ENCODE results near the gene JAKMIP3.

JAKMIP3 gene

DNA sequence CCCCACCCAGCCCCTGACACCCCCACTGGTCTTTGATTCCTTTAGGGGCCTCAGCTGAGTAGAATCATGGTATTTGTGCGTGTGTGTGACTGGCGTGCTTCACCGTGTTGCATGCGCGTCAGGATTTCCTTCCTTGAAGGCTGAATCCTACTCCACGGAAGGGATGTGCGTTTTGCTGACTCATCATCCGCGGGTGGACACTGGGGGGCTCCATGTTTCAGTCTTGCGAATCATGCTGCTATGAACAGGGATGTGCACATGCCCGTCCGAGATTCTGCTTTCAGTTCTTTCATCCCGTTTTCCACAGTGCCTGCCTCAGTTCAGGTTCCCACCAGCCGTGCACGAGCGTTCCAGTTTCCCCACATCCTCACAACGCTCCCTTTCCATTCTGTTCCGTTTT is 20.9 kb upstream of the JAKMIP3 start:
- DNase-seq, result no peak

DNA sequence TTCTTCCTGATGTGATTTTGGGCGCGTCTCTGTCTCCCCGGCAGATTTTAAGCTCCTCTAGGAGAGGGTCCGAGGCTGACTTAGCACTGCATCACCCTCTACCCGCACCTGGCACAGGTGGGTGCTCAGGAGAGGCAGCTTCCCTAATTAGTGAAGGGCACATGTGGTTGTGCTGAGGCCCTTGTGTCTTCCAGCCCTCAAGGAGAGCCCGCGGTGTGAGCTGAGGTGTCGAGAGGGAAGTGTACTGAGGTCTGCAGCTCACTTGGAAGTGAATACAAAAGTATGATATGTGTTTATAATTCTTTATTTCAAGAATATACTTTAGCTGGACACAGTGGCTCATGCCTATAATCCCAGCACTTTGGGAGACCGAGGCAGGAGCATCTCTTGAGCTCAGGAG is 20.4 kb upstream of the JAKMIP3 start:
- DNase-seq, result no peak

DNA sequence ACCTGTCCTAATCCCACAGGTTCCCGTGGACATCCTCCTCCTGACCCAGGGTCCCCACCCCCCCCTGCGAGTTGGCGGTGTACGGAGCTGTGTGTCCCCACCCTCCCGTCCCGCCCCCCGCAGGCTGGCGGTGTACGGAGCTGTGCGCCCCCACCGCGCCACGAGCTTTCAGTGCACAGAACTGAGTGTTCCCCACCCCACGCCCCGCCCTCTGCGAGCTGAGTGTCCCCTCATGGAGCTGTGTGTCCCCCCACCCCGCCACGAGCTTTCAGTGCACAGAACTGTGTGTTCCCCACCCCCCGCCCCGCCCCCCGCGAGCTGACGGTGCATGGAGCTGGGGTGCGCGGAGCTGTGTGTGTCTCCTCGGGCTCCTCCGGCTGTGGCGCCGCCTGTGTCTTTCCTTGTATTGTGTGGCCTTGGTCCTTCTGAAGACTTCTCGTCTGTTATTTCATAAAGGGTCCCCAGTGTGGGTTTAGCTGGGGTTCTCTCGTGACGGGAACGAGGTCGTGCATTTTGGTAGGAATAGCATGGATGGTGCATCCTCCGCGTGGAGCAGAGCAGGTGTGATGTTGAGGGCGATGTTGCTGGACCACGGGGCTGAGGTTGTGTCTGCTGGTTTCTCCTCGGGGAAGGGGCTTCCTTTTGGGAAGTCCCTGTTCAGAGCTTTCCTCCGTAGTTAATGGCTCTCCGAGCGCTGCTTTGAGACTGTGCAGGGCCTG is 18.0 kb upstream of the JAKMIP3 start:
- DNase-seq, result no peak

DNA sequence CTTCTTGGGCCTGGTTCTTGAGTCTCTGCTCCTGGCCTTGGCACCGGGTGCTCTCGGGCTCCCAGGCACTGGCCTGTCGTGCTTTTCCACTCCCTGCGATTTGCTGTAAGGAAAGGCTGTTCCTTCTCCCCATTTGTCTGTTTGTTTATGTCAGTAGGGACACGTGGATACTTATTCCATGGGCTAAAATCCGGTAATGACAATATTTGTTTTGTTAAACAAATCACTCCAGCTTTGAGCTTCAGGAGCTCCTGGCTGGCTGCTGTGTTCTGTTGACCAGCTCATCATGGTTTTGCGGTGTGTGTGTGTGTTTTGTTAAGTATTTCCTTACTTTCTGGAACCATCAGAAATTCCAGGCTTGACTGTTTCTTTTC is 17.5 kb upstream of the JAKMIP3 start:
- peak in 1 of 3 experiments; percentile 16 for DNase-seq

DNA sequence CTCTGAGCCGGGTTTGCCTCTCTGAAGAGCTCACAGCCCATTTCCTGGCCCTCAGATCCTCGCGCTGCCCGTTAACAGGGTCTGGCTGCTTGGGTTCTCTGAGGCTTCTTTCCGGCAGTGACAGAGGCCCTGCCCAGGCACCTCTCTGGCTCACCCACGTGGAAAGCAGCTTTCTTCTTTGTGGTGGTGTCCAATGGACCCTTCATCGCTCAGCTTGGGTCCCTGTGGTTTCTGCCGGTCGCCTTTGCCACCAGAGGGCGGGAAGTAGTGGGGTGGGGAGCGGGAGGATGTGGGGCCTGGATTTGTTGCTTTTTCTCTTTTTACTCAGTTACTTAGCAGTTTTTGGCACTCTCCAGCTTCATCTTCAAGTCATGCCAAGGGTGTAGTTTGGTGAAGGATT is 15.6 kb upstream of the JAKMIP3 start:
- no peak for DNase-seq

DNA sequence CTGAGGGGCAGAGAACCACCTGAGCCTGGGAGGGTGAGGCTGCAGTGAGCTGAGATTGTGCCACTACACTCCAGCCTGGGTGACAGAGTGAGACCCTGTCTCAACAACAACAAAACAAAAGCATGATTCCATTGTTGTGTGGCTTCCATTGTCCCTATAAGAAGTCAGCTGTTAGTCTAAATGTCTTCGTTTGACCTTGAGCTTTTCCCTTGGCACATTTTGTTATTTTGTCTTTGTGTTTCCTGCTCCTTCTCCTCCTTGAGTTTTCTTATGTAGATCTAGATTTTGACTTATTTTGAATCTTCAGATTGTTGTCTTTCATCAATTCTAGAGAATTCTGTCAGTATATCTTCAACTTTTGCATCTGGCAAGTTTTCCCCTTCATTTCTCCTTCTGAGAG is 13.6 kb upstream of the JAKMIP3 start:
- no peak for DNase-seq

DNA sequence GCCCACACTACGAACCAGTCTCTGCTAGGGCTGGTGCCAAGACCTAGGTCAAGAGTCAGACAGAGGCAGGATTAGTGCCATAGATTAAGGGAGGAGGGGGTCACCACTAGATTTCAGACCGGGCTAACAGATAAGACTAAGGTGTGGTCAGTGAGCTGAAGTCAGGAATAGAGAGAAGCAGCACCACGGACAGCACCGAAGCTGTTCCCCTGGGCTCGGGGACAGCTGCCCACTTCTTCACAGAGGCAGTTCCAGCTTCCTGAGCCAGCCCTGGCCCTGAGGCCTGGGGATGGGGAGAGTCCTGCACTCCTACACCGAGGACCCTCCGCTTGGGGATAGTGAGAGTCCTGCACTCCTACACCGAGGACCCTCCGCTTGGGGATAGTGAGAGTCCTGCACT is 11.2 kb upstream of the JAKMIP3 start:
- DNase-seq, result no peak

DNA sequence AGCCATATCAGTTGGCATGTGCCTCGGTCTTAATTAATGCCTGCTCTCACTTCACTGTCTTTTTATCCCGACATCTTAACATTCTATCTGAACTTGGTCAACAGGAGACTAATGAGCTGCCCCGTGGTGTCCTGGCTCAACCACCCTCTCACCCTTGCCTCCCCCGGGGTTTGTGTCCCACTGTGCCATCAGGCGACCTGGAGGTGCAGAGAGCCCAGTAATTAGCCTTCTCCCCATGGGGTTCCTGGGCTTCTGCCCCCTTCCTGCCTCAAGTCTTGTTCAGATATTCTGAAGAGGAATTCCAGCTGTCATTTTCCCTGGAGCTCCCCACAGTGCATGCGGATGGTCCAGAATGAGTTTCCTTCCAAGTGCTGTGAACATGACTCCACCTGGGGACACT is 10.1 kb upstream of the JAKMIP3 start:
- peak in 2 of 3 experiments; percentile 17 to 64 for DNase-seq

DNA sequence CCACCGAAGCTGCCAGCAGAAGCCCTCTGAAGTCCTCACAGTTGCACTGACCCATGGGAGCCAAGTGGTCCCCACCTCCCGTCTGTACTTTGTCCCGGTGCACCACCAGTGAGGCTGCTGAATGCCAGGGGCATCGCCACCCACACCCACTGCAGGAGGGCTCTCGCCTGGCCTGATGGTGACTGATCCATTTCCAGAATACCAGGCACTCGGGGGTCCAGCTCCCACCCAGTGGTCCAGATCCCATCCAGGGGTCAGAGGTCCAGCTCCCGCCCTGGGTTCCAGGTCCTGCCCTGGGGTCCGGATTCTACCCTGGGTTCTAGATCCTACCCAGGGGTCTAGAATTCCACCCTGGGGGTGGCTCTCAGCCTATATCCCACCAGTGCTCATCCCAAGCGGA is 9.1 kb upstream of the JAKMIP3 start:
- DNase-seq, result no peak

DNA sequence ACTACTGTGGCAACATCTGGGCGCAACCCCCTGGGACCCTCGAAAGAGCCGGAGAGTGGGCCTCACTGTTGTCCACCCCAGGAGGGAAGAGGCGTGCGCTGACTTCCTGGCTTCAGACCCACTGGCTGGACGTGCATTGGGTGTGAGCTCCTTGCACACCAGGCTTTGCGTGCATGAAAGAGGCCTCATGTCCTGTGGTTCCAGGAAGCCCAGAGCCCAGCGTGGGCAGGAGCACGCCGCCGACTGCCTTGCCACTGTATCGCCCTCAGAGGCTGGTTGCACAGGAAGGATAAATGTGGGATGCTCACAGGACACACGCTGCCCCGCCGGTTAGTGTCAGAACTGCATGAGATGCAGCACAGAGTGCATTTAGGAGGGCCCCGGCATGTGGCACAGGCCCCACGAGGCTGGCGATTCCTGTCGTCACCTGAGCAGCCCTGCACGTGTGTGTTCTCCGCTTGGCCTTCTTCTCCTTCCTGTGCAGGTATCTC is 8.5 kb upstream of the JAKMIP3 start:
- DNase-seq, result no peak

DNA sequence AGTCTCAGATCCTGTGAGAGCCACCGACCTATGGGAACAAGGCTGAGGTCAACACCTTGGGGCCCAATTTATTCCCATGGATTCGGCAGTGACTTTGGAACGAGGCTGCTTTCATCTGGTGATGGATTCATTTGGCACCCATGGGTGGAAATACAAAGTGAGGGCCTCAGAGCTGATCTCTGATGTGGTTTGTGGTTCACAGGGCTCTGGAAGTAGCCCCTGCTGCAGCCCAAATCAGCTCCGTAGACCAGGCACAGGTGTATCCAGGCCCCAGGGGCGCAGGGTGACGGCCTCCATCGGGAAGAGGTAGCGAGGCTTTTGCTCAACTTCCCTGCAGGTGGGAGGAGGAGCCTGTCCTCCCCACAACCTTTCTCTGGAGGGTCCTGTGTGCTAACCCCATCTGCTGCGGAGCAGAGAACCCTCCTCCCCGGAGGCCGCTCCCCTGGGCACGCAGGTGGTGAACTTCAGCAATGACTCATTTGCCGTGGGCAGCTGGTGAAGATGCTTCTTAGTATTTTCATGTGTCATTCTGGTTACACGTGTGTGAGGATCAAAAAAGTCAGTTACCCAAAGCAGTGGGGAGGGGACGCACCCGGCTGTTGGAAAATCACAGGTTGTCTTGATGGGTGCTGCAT is 7.5 kb upstream of the JAKMIP3 start:
- DNase-seq, result no peak

DNA sequence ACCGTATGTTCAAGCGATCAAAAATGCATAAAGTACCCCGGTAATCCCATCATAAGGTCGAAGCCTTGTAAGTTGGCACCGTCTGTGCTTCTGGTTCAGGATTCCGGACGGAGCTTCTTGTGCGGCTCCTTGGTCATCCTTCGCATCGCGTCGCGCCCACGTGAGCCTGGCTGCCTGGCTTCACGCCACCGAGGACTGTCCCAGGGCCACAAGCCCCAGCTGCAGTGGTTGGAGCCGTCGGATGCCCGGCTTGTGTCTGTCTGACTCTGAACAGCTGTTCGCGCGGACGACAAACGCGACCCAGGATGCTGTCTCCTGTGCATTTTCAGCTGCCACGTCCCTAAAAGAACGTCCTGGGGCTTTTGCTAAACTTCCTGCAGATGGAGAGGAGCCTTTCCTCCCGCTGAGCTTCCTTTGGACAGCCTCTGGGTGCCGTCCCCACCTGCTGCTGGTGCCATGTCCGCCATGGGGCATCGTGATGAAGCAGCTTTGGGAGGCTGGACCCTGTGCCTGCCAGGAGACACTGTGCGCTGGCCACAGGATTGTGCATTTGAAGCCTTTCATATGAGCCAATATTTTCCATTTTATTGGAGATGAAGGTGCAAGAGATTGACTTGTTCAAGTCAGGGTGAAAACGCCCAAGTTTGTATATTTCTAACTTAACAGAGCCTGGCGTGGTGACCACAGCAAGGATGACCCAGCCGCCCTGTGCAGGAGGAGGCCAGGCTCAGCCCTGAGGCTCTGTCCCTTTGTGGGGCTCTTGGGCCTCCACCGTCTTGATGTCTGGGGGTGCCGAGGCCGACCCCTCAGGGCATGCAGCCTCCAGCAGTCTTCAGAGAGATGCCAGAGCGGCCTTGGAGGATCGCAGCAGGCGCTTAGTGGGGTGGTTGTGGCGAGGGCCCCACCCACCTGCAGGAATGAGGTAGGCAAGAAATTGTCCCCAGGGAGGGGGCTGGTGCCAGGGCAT is 6.7 kb upstream of the JAKMIP3 start:
- DNase-seq, result no peak

DNA sequence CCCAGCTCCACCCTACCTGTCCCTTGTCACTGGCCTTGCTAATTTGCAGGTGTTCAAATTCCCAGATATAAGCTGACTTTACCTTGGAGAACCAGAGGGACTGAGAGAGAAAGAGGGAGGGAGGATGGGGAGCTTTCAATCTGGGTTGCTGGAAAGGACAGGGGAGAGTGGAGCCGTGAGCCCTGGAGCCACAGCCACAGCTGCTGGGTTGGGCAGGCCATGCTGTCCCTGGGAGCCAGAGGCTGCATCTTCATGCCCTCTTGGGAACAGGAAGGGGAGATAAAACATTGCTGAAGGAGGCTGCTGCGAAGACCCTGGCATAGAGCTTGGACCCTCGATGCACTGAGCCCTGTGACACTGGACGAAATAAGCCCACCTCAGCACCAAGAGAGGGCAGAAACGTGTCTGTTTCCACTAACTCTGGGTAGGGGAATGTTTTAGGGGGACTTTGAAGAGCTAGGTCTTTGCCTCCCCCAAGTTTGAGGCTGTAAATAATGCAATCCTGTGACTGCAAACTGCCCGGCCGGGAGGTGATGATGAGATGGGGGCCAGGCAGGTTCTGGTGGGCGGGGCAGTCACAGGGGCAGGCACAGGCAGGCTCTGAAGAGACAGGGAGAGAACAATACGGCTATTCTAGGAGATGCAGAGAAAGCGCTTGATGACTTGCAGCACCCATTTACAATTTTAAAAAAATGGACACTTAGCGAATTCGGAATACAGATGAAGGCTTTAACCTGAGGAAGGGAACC is 5.8 kb upstream of the JAKMIP3 start:
- no peak for DNase-seq

DNA sequence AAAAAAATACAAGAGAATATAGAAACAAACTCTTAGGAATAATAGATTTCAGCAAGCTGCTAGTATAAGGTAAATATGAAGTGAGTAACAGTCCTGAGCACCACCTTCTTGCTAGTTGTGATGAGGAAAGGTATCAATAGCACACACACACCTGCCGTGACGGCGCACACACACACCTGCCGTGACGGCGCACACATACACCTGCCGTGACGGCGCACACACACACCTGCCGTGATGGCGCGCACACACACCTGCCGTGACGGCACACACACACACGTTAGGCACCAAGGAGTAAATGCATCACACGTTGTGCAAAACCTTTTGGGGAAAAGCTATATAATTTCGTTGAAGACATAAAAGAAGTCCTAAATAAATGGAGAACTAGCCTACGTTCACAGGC is 4.7 kb upstream of the JAKMIP3 start:
- DNase-seq, result peak in 1 of 3 experiments; percentile 1

DNA sequence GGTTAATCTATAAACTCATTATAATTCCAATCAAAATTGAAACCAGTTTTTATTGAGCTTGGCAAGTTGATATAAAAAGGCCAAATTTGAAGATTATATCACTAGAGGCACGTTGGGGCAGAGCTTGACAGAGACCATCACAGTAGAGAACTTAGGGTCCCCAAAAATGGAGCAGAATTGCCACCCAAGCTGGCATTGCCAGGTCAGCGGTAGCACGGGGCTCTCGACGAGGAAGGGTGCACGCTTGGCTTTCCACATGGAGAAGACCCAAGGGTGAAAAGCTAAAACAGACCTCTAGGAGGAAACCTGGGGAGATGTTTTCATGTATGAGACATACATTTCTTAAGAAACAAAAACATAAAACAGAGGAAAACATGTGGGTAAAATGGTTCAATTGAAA is 4.3 kb upstream of the JAKMIP3 start:
- no peak for DNase-seq

DNA sequence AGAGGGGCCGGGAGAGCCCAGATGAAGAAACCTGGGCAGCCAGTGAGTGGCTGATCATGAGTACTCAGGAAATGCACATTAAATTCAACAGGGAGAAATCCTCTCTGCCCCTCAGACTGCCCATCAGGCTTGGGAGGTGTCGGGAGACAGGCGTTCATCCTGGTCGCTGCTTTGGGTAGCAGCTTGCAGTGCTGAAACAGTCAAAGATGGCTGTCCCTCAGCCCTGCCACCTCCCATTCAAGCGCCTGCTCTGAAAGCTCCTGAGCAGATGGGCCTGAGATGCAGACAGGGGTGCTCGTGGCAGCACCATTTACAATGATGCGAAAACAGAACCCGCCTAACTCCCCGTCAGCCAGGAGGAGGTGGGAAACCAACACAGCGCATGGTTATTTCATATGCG is 3.6 kb upstream of the JAKMIP3 start:
- no peak for DNase-seq

DNA sequence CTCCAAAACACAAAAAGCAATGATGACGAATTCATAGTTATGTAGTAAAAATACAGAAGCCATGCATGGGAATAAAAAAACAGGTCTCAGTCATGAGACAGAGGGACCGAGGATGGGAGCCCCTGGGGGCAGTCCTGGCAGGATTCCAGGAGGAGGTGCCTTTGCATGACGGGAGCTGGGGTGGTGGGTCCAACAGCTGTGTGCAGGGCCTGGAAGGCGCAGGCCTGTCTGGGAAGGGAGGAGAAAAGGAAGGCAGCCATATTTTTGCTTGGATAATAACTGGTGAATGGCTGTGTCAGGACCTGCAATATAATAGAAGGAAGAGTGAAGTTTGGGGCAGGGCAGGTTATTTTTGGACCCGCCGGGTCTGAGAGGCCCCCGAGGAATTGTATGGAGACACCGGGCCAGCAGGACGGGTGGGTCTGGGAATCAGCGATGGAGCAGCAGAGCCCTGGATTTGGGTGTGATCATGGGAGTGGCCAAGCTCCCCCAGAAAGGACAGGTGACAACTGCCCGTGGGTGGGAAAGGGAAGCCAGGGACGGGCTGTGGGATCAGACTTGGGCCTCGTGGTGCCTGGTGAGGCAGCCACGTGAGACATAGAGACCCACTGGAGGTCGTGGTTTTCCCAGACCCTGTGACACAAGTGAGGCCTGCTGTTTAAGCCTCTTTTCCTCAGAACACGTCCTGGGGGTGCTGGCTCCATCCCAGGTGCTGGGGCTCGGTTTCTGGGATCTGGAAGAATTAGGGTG is 2.9 kb upstream of the JAKMIP3 start:
- no peak for DNase-seq

DNA sequence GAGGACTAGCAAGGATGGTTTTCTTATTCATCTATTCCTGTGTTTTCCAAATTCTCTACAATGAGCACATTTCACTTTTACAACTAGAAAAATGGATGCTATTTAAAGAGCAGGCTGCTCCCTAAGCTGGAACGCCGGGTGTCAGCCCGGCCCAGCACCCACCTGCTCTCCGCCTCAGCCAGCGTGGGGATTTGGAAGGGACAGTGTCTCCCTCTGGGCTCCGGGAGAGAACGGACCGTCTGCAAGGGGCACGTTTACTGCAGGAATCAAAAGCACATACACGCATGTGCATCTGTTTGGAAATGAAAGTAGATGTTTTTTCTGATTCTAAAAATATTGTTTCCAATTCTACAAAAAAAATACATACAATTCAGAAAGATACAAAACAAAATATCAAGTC is 2.3 kb upstream of the JAKMIP3 start:
- no peak for DNase-seq

DNA sequence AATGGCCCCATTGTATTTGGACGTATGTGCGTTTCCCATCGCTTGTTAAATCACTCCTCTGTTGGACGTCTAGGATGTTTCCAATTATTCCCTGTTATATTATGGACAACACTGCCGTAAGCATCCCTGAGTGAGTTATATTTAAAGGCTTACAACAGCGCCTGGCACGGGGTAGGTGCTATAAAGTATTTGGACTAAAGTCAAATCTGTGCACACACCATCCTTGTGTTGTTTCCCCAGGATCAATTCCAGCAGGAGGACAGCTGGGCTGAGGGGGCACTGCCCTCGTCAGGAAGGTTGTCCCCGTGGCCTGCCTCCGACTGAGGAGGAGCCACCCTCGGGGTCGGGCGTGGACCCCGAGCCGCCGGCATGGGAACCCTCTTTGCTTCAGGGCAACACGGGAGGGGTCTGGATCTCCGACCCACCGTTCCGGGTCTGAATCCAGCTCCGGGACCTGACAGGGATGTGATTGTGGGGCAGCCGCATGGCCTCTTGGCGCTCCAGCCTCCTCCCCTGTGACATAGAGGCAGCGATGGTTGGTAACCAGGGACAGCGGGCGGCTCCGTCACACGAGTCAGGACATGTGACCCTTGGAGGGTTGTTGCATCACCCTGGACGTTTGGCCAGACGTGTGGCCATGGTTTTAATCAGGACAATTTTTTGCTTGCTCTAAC is 1.5 kb upstream of the JAKMIP3 start:
- no peak for DNase-seq

DNA sequence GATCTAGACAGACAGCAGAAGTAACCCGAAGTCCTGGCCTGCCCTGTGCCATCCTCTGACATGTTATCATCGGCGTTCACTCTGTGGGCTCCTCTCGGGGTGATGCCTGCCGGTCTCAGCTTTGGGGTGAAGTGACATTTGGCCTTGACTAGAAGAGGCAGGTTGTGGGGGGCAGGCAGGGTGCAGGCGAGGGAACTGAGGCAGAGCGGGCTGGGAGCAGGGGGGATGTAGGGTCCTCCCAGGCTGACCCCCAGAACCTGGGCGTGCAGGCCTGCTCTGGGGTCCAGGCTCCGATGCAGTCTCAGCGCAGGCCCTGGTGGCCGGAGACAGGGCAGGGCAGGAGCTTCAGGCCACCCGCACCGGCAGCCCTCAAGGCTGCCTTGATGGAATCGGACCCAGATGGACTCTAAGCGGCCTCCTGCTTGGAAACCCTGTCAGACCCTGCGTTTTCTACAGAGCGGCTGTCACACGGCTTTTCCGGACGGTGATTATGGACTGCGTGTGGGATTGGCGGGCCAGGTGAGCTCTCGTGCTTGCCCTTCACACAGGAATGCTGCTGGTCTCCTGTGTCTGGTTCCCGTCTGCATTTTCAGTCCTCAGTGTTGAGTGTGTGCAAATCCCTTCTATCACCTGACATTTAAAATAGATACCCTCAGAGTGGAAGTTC is 842 bp upstream of the JAKMIP3 start:
- no peak for DNase-seq

DNA sequence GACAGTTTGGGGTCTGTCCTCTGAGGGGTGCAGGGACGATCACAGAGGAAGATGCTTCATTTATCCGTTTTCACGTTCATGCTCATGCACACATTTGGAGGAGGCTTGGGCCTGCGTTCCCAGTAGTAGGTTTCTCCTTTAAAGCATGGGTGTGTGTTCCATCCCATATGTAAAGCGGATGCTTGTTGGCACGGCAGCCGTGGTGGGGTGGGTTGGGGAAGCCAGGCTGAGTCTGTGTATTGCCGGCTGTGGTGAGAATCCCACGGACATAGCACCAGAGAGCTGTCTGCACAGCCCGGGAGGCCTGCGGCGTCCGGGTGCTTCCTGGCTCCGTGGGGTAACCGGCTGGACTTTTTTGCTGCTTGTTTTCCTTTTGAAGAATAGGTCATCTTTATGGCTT is 440 bp downstream of the JAKMIP3 start:
- DNase-seq, result no peak

Data from NCI-H1417 (cell line).